D721Med (cell line): ENCODE results near the gene CBX8.

Experiments
- DNase-seq: peaks from one replicate; pipeline ENCODE4 v3.0.0; 2011; ENCODE audit warnings: low spot score; ENCODE audit not compliant: insufficient read length
- FAIRE-seq: peaks from 2 replicates; lab custom pipeline; 2011; peaks lifted over from hg19 to GRCh38; lab: Jason Lieb, UNC
- TF ChIP-seq, protein P1 (sequence below): IDR thresholded peaks from 2 replicates; pipeline ENCODE4 v1.5.1; 2012; ENCODE audit warnings: mild to moderate bottlenecking, control low read depth; ENCODE audit not compliant: insufficient read depth; ENCODE audit errors: missing control alignments

CBX8 gene

DNA sequence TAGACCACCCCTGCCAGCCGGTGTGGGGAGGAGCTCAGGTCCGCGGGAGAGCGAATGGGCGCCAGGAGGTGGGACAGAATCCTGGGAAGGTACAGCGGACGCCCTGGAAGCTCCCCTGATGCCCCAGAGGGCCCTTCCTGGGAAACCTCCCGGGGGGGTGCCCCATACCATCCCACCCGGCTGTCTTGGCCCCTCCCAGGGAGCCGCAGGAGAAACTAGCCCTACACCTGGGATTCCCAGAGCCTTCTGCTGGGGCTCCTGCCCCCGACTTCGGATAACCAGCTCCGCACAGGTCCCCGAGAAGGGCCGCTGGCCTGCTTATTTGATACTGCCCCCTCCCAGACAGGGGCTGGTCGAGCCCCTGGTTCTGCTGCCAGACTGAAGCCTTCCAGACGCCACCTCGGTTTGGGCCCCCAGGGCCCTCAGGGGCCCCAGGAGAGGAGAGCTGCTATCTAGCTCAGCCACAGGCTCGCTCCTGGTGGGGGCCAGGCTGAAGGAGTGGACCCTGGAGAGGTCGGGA is 45.3 kb upstream of the CBX8 start:
- TF ChIP-seq, protein P1, sequence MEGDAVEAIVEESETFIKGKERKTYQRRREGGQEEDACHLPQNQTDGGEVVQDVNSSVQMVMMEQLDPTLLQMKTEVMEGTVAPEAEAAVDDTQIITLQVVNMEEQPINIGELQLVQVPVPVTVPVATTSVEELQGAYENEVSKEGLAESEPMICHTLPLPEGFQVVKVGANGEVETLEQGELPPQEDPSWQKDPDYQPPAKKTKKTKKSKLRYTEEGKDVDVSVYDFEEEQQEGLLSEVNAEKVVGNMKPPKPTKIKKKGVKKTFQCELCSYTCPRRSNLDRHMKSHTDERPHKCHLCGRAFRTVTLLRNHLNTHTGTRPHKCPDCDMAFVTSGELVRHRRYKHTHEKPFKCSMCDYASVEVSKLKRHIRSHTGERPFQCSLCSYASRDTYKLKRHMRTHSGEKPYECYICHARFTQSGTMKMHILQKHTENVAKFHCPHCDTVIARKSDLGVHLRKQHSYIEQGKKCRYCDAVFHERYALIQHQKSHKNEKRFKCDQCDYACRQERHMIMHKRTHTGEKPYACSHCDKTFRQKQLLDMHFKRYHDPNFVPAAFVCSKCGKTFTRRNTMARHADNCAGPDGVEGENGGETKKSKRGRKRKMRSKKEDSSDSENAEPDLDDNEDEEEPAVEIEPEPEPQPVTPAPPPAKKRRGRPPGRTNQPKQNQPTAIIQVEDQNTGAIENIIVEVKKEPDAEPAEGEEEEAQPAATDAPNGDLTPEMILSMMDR = no peak
- no peak for DNase-seq
- no peak for FAIRE-seq

DNA sequence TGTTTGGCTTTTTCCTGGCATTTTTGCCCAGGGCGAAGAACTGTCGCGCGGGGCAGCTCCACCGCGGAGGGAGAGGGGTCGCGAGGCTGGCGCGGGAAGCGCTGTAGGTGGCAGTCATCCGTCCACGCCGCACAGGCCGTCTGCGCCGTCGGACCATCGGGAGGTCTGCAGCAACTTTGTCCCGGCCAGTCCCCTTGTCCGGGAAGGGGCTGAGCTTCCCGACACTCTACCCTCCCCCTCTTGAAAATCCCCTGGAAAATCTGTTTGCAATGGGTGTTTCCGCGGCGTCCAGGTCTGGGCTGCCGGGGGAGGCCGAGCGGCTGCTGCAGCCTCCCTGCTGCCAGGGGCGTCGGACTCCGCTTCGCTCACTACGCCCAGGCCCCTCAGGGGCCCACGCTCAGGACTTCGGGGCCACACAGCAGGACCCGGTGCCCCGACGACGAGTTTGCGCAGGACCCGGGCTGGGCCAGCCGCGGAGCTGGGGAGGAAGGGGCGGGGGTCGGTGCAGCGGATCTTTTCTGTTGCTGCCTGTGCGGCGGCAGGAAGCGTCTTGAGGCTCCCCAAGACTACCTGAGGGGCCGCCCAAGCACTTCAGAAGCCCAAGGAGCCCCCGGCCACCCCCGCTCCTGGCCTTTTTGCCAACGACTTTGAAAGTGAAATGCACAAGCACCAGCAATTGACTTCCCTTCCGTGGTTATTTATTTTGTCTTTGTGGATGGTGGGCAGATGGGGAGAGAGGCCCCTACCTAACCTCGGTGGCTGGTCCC is 44.7 kb upstream of the CBX8 start:
- FAIRE-seq = no peak
- no peak for DNase-seq
- TF ChIP-seq, protein P1 = no peak

DNA sequence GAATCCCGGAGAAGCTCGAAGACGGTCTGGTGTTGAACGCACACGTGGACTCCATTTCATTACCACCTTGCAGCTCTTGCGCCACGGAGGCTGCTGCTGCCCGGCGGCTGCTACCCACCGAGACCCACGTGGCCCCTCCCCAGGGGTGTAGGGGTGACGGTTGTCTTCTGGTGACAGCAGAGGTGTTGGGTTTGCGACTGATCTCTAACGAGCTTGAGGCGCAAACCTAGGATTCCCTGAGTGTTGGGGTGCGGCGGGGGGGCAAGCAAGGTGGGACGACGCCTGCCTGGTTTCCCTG is 44.1 kb upstream of the CBX8 start:
- no peak for FAIRE-seq
- TF ChIP-seq, protein P1 = no peak

DNA sequence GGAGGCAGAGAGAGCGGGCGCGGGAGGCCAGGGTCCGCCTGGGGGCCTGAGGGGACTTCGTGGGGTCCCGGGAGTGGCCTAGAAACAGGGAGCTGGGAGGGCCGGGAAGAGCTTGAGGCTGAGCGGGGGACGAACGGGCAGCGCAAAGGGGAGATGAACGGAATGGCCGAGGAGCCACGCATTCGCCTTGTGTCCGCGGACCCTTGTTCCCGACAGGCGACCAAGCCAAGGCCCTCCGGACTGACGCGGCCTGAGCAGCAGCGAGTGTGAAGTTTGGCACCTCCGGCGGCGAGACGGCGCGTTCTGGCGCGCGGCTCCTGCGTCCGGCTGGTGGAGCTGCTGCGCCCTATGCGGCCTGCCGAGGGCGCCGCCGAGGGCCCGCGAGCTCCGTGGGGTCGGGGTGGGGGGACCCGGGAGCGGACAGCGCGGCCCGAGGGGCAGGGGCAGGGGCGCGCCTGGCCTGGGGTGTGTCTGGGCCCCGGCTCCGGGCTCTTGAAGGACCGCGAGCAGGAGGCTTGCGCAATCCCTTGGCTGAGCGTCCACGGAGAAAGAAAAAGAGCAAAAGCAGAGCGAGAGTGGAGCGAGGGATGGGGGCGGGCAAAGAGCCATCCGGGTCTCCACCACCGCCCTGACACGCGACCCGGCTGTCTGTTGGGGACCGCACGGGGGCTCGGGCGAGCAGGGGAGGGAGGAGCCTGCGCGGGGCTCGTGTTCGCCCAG is 43.6 kb upstream of the CBX8 start:
- TF ChIP-seq, protein P1 = peak; percentile 40
- FAIRE-seq = no peak
- no peak for DNase-seq

More for the DNA sequence above, 44.1 kb upstream of the CBX8 start:
- DNase-seq = no peak

DNA sequence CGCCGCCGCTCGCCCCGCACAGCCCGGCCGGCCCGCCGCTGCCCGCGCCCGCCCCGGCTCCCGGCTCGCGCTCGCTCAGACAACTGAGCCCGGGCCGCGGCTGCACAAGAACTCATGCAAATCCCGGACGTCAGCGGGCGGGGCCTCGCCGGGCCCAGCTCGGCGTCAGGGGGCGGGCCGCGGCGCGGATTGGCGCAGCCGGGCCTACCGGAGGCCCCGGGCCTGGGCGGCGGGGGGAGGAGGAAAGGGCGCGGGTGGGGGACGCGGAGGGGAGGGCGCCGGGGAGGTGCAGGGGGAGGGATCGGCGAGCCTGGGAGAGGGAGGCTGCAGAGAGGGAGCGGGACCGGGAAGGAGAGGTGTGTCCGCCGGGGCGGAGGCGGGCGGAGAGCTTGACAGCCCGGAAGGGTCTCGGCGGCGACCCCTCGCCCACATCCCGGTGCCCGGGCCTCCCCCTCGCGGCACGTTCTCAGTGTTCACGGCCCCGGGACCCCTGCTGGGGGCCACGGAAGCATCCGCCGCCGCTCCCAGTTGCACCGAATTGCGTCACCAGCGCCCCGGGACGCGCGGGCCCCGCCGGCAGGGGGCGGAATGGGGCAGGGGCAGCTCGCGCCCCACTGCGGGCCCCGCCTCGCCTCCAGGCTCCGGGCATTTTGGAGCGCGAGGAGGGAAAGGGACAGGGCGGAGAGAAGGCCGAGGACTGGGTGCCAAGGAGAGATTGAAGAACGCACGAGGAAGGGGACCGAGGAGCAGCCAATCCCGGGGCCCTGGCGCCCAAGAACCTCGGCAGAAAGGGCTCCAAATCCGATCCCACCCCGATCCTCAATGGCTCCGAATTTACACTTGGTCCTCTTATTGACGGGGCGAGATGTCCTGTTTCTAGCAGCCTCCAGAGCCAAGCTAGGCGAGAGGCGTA is 42.7 kb upstream of the CBX8 start, which contains the start of gene CBX4:
TSS of gene CBX4 (minus strand) at position 85 of the 913 bp plus-strand sequence. CDS start 189 bp downstream, outside the sequence.
- TF ChIP-seq, protein P1 = peak; percentile 61
- DNase-seq (peak; percentile 80), FAIRE-seq (no peak)

DNA sequence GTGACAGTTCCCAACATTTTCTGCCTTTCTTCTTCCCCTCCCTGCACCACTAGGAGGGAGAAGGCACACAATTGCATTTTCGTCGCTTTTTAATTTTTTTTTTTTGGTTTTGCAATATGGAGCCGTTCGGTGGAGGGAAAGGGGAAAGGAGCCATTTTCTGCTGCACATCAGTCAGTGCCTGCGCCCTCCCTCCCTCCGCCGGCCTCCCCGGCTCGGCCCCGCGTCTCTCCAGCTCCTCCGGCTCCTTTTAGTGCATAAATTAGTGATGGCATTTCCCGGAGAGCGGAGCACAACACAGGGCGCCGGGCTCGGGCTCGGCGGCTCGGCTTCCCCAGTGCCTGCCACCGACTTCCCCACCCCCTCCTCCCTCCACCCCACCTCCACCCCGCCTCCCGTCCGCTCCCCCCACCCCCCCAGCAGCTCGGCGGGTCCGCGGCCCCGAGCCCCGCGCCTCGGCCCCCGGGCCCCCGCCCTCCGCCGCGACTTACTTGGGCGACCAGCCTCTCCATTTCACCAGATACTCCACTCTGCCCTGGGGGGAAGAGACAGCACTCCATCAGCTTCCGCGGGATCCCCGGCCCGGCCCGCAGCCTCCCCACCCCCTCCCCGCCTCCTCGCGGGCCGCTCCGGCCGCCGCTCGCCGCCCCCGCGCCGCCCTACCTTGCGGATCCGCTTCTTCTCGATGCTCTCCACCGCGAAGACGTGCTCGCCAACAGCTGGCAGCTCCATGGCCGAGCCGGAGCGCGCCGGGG is 41.8 kb upstream of the CBX8 start:
- DNase-seq (no peak), FAIRE-seq (no peak)
- TF ChIP-seq, protein P1 = no peak
